HepG2 (cell line): ENCODE data around the gene DVL3. TPM values are rescaled to one million over a fixed set of nuclear protein-coding genes. Genes with fewer than 3 reads are reported as not detected.

Source experiments
- ATAC-seq: fragments of 200-7000 bp; cut with Tn5 transposase; 3 replicates; pipeline ENCODE4 v1.9.1; 2020; ENCODE audit warnings: mild to moderate bottlenecking, moderate library complexity
- BruUV-seq: library from RNA; stranded (reverse); fragments of 400-500 nt; replicated peaks from 2 replicates; lab custom pipeline; 2021; lab: Mats Ljungman, UMichigan
- CTCF ChIA-PET: fragments of 300-600 bp; formaldehyde crosslinking; extraction: SDS; loops from one replicate; lab custom pipeline; 2021; ENCODE audit warnings: low total read pairs, inconsistent platforms, low intra/inter-chr PET ratio; lab: Yijun Ruan, JAX
- POLR2A ChIA-PET: fragments of 350-600 bp; sonication (Branson Sonifier 250); formaldehyde crosslinking; loops from one replicate; lab custom pipeline; 2020; ENCODE audit warnings: antibody characterized with exemption, inconsistent platforms; lab: Yijun Ruan, JAX
- DNase-seq: peaks from one replicate; pipeline ENCODE4 v3.0.0-alpha.2; 2015; ENCODE audit warnings: low spot score
- FAIRE-seq: peaks from 3 replicates; lab custom pipeline; 2011; peaks lifted over from hg19 to GRCh38; lab: Jason Lieb, UNC
- H2AFZ ChIP-seq: one replicate; pipeline ENCODE4 v1.6.1; 2011; ENCODE audit warnings: low read length, inconsistent platforms
- H3K27ac ChIP-seq: fragments of 300-600 bp; 3 replicates; pipeline ENCODE4 v1.8.0; 2011; ENCODE audit warnings: mixed run types, mild to moderate bottlenecking, mixed read lengths, low read length, inconsistent platforms; ENCODE audit not compliant: insufficient read depth; ENCODE audit errors: extremely low read length
- H3K27me3 ChIP-seq, 2 experiments: fragments of 200-600 bp in 1 of 2; 2 replicates in 1 of 2; 3 replicates in 1 of 2; pipeline versions ENCODE4 v1.6.0 to v1.8.0; 2011; ENCODE audit warnings: low read length in 2 of 2, mild to moderate bottlenecking in 2 of 2, moderate library complexity in 2 of 2, inconsistent platforms in 1 of 2; ENCODE audit not compliant: insufficient read depth in 2 of 2, control insufficient read depth in 1 of 2
- H3K36me3 ChIP-seq, 2 experiments: fragments of 200-600 bp in 1 of 2; replicated peaks in 1 of 2; 2 replicates in 1 of 2; 3 replicates in 1 of 2; pipeline versions ENCODE4 v1.5.1 to v1.8.0; 2011; ENCODE audit warnings: low read length in 2 of 2, inconsistent platforms in 1 of 2; ENCODE audit not compliant: insufficient read depth in 2 of 2, control insufficient read depth in 1 of 2
- H3K4me1 ChIP-seq: 2 replicates; pipeline ENCODE4 v1.5.1; 2012; ENCODE audit warnings: low read length, inconsistent platforms; ENCODE audit not compliant: insufficient read depth
- H3K4me2 ChIP-seq: 2 replicates; pipeline ENCODE4 v1.6.0; 2011; ENCODE audit warnings: low read depth, low read length, inconsistent platforms
- H3K4me3 ChIP-seq, 3 experiments: fragments of 200-600 bp in 1 of 3; sonication (generic), shearing (Covaris generic) in 1 of 3; replicated peaks in 1 of 3; 2 replicates each; pipeline ENCODE4 v1.5.1; 2011 to 2016; ENCODE audit warnings: low read length in 3 of 3, inconsistent platforms in 2 of 3, low read depth in 2 of 3, mild to moderate bottlenecking in 2 of 3, control low read depth in 1 of 3, mixed read lengths in 1 of 3; ENCODE audit not compliant: insufficient read depth in 1 of 3
- H3K79me2 ChIP-seq: one replicate; pipeline ENCODE4 v1.6.1; 2011; ENCODE audit warnings: low read length, inconsistent platforms; ENCODE audit not compliant: insufficient read depth
- H3K9ac ChIP-seq: 2 replicates; pipeline ENCODE4 v1.6.0; 2011; ENCODE audit warnings: mild to moderate bottlenecking, low read depth, low read length, inconsistent platforms; ENCODE audit not compliant: insufficient read depth
- H3K9me3 ChIP-seq: 2 replicates; pipeline ENCODE4 v1.5.1; 2012; ENCODE audit warnings: mild to moderate bottlenecking, low read length
- H4K20me1 ChIP-seq: 2 replicates; pipeline ENCODE4 v1.6.0; 2011; ENCODE audit warnings: inconsistent platforms, mild to moderate bottlenecking, low read length, moderate library complexity; ENCODE audit not compliant: insufficient read depth
- AGO1 ChIP-seq: fragments of 200-400 bp; formaldehyde crosslinking; IDR thresholded peaks from 2 replicates; pipeline ENCODE4 v1.6.1; 2017; ENCODE audit warnings: mild to moderate bottlenecking, low read depth, low read length, moderate library complexity; ENCODE audit not compliant: poor library complexity, severe bottlenecking
- E2F5 ChIP-seq: sonication (generic); formaldehyde crosslinking; conservative IDR thresholded peaks from 2 replicates; pipeline ENCODE4 v1.4.0; 2020; ENCODE audit warnings: missing genetic modification reagents
- HNRNPH1 ChIP-seq: fragments of 200-400 bp; formaldehyde crosslinking; optimal IDR thresholded peaks from 2 replicates; pipeline ENCODE3; 2017; ENCODE audit warnings: mild to moderate bottlenecking, low read depth, low read length
- SP5 ChIP-seq: IDR thresholded peaks from 2 replicates; pipeline ENCODE4 v1.6.1; 2016; ENCODE audit warnings: low read depth, borderline replicate concordance
- TAF15 ChIP-seq: fragments of 200-400 bp; formaldehyde crosslinking; IDR thresholded peaks from one replicate; pipeline ENCODE4 v1.6.1; 2018; ENCODE audit warnings: mild to moderate bottlenecking, low read depth, low read length; ENCODE audit not compliant: poor library complexity, severe bottlenecking
- WIZ ChIP-seq: sonication (generic); formaldehyde crosslinking; IDR thresholded peaks from 2 replicates; pipeline ENCODE4 v1.5.1; 2020; ENCODE audit warnings: mild to moderate bottlenecking, missing genetic modification reagents
- ZFAT ChIP-seq: sonication (generic); formaldehyde crosslinking; conservative IDR thresholded peaks from 2 replicates; pipeline ENCODE4 v1.8.1; 2023; ENCODE audit warnings: missing genetic modification reagents, inconsistent platforms
- ZMYM2 ChIP-seq: sonication (generic); formaldehyde crosslinking; IDR thresholded peaks from 2 replicates; pipeline ENCODE4 v1.8.0; 2022; ENCODE audit warnings: mild to moderate bottlenecking, missing genetic modification reagents
- ZNF609 ChIP-seq: sonication (generic); formaldehyde crosslinking; IDR thresholded peaks from 2 replicates; pipeline ENCODE4 v1.4.0; 2020; ENCODE audit warnings: mild to moderate bottlenecking, missing genetic modification reagents, borderline replicate concordance
- WGBS: methylation state at CpG from one replicate; pipeline ENCODE4 v1.1.6; 2017; ENCODE audit warnings: low lambda C conversion rate; 5-methylcytosine and 5-hydroxymethylcytosine counted together
- in situ Hi-C: cut with HindIII; loops from 2 replicates; pipeline ENCODE4 v1.10.0; 2017; ENCODE audit warnings: low pct_unique_long_range_greater_than_20kb; ENCODE audit not compliant: extremely low pct_ligation_motif_present
- intact Hi-C: fragments of 100-400 bp; cut with micrococcal nuclease; formaldehyde crosslinking; loops from one replicate; pipeline ENCODE4 v1.10.0; 2022; ENCODE audit not compliant: unreplicated experiment
- polyA plus RNA-seq, 8 experiments: library from polyadenylated mRNA; depleted of rRNA in 3 of 8; stranded (reverse) in 7 of 8; unstranded in 1 of 8; fragments of >200 nt; fragmentation: Illumina TruSeq in 4 of 8; extraction: Trizol in 4 of 8; gene quantifications; 2 replicates each; pipeline versions ENCODE4 v1.2.1 to v1.2.3, GENCODE V29; 2011 to 2016; ENCODE audit warnings: low read depth in 4 of 8, missing spikeins in 1 of 8, mixed read lengths in 1 of 8; ENCODE audit not compliant: insufficient read depth in 1 of 8
- total RNA-seq, 5 experiments: library from RNA; depleted of rRNA; stranded (reverse); fragments of >200 nt; fragmentation: Illumina TruSeq; extraction: Trizol; gene quantifications; 2 replicates each; pipeline ENCODE4 v1.2.3, GENCODE V29; 2016; ENCODE audit warnings: low read depth in 1 of 5

The DVL3 gene
- total and polyA plus RNA-seq, 2 of the 13 experiments (the other 11 are each of a cell fraction or from before 2014, with no cell fraction given): 29.0 to 36.1 TPM

GRCh38 chr3:184175506-184175905, 20.3 kb downstream of the DVL3 start:
- ATAC-seq: peak; percentile 9; the same call in 2 of the 3 replicates
- no peaks in the 10 kb centered on the region; a peak in 1 of 5 replicates for H3K27me3 ChIP-seq
- peak overlapping the region; percentile 98 for H3K9ac ChIP-seq
- no TSS peak for BruUV-seq
- H3K4me2 ChIP-seq: peak overlapping the region; percentile 95
- peaks cover 23% of the 10 kb centered on the region for H3K79me2 ChIP-seq
- H3K9me3 ChIP-seq: no peaks in the 10 kb centered on the region
- intact Hi-C loops: loop anchor here (2.0 kb wide), 1 partner anchor 19 kb away; no protein-coding TSS in a partner anchor
- CTCF ChIA-PET: no interaction called here
- H3K36me3 ChIP-seq: peaks cover 27 to 50% of the 10 kb centered on the region in 2 experiments
- no peak for TF ChIP-seq E2F5 (CRISPR knock-in tag)
- no peak for TF ChIP-seq ZFAT
- TF ChIP-seq AGO1: no peak
- no peak for TF ChIP-seq WIZ (CRISPR knock-in tag)
- no peak for TF ChIP-seq HNRNPH1
- no peak overlapping the region for H2AFZ ChIP-seq
- no peak for DNase-seq
- in situ Hi-C loops: no loop called here
- peaks cover 24% of the 10 kb centered on the region for H3K4me1 ChIP-seq
- 11% methylated on average over 8 of the region's 8 CpGs for WGBS
- FAIRE-seq: no peak
- POLR2A ChIA-PET: interaction anchor here (0.7 to 2.4 kb wide), 3 partner anchors 9 to 10 kb away, joined by 3 to 23 read pairs (median 17); partner anchors contain the start of gene ABCF3
- peak overlapping the region; percentile 77 for H3K27ac ChIP-seq
- H3K4me3 ChIP-seq: peak overlapping the region; percentile 97 to 99 (median 99)
- no peaks in the 10 kb centered on the region; the same call in 1 of the 2 replicates for H4K20me1 ChIP-seq

GRCh38 chr3:184175981-184176376, 20.8 kb downstream of the DVL3 start:
- no peak for DNase-seq
- peaks cover 24% of the 10 kb centered on the region for H3K4me1 ChIP-seq
- peak; percentile 6 for ATAC-seq
- peaks cover 31 to 50% of the 10 kb centered on the region in 2 experiments for H3K36me3 ChIP-seq
- POLR2A ChIA-PET: interaction anchor here (1.0 to 2.4 kb wide), 3 partner anchors 10 to 20 kb away, joined by 3 to 17 read pairs (median 4); partner anchors contain the start of gene ABCF3
- BruUV-seq: TSS peak; percentile 34
- no peaks in the 10 kb centered on the region; a peak in 1 of 5 replicates for H3K27me3 ChIP-seq
- peak overlapping the region; percentile 95 for H3K4me2 ChIP-seq
- in situ Hi-C loops (no loop called here), intact Hi-C loops (loop anchor here (2.0 kb wide), 1 partner anchor 19 kb away; no protein-coding TSS in a partner anchor)
- 35% methylated on average over 3 of the region's 3 CpGs for WGBS
- H4K20me1 ChIP-seq: no peaks in the 10 kb centered on the region; the same call in 1 of the 2 replicates
- peak overlapping the region; percentile 98 for H3K9ac ChIP-seq
- H3K27ac ChIP-seq: peak overlapping the region; percentile 77
- H3K4me3 ChIP-seq: peak overlapping the region; percentile 97 to 99 (median 99)
- H2AFZ ChIP-seq: no peak overlapping the region
- CTCF ChIA-PET: no interaction called here
- FAIRE-seq: no peak
- no peaks in the 10 kb centered on the region for H3K9me3 ChIP-seq
- H3K79me2 ChIP-seq: peaks cover 23% of the 10 kb centered on the region
- TF ChIP-seq SP5 (CRISPR knock-in tag): no peak
- no peak for TF ChIP-seq TAF15
- no peak for TF ChIP-seq ZMYM2
- no peak for TF ChIP-seq ZNF609 (CRISPR knock-in tag)
